NCI-H526 treated with DMSO at 0.1 percent for 48 hours (cell line): ENCODE measurements around the gene FNDC10.
"Not testable (repeated sequence)": the region's sequence is repeated elsewhere in the genome, so short reads cannot be mapped to it uniquely, and the experiment has no call there.

Experiments
- DNase-seq: peaks from one replicate; lab custom pipeline; 2025; lab: John Stamatoyannopoulos, UW

FNDC10 gene

DNA sequence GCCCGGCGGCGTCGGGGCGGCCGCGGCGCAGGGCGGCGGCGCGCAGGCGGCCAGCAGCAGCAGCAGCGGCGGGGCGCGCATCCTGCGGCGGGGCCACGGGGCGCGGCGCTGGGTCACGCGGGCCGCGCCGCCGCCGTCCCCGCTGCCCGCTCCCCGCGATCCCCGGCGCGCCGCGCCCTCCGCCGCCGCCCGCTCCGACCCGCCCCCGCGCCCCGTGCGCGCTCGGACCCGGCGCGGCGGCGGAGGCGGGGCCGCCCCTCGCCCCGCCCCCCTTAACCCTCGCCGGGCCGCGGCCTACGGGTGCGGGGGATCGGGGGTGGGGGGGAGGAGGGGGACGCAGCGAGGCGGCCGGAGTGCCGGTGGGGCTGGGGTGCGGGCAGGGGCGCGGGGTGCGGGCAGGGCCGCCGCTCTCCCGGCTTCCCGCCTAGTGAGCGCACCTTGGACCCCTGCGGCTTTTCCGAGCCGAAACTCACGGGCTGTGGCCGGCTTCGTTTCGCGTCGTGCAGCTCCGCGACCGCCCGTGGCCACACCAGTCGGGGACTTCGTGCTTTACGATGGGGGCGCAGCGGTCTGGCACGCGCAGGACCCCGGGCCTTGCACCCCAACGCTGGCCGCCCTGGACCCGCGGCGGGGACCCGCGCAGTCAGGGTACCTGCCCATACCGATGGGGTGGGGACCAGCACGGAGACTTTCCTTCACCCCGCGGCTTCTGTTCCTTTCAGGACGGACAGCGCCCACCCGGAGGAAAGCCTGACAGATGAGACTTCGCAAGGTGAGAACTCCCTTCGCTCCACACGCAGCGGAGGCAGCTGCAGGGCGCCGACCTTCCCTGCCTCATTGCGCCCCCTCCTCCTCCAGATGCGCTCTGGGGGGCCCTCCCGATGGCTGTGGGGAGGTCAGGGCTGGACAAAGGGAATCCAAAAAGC, at the start of gene FNDC10:
TSS of gene FNDC10 (minus strand) at position 201 of the 926 bp plus-strand sequence. CDS start at position 81, 120 bp downstream.
- no peak for DNase-seq

DNA sequence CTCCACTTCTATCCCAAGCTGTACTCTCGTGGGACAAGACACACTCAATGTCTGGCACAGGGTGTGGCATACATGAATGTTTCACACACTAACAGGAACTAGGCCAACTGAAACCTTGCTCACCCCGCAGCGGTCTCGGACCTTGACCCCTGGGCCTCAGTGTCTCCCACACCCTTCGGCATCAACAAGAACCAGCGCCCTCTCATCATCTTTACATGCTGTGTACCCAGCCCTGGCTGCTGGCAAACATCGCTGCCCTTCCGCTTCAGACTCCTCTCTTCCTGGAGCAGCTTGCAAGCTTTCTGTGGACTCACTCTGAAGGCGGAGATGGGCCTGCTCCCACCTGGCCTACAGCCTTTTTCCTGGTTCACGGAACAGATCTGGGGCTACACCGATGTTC, 48.3 kb upstream of the FNDC10 start:
- DNase-seq = not testable (repeated sequence)

DNA sequence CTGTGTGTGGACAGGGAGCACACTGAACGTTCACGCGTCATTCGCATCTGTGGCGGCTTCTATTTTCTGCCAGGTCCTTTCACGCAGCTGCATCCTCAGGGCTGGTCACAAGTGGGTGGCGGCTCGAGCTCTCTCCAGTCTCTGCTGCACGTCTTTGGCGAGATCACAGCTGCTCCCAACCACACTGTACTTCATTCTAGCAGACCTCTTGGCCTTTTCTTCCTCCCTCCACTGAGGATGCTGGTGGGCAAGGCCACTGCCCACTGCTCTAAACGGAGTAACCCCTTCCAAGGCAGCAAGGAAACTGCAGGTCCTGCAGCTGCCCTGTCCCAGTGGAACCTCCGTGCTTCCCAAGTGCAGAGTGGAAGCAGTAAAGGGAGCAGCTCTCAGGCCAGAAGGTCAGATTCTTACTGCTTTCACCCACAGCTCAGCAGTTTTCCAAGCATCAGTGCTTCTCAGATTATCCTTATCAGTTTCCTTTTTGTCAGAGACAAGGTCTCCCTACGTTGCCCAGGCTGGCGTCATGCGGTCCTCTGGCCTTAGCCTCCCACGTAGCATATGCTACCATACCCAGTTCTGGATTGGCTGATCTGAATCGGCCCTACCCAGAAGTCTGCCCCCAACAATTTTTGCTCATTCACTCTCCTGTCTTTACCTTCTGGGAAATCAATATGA, 47.8 kb upstream of the FNDC10 start:
- not testable (repeated sequence) for DNase-seq

DNA sequence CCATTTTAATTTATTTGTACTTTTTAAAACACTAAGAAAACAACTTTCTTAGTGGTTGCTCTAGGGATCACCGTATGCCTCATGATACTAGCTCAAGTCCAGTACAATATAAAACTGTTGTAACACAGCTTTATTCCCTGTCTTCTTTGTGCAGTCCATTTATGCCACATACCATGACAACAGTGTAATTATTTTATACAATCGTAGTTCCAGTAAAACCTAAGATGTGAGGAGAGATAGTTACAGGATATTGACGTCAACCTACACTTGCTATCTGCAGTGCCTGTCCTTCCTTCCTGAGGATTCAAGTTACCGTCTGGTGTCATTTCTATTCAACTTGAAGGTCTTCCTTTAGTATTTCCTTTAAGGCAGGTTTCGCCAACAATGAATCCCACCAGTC, 46.4 kb upstream of the FNDC10 start:
- not testable (repeated sequence) for DNase-seq

GRCh38 chr1:1640711-1641461, 41.0 kb upstream of the FNDC10 start:
- DNase-seq = not testable (repeated sequence)

- DNase-seq = not testable (repeated sequence)
These were observed 40.1 kb upstream of the FNDC10 start for GRCh38 chr1:1640081-1640480.

- DNase-seq = not testable (repeated sequence)
These were observed 39.4 kb upstream of the FNDC10 start for GRCh38 chr1:1639368-1639767.

GRCh38 chr1:1638528-1638927, 38.6 kb upstream of the FNDC10 start:
- not testable (repeated sequence) for DNase-seq

GRCh38 chr1:1637479-1637875, 37.5 kb upstream of the FNDC10 start:
- not testable (repeated sequence) for DNase-seq

DNA sequence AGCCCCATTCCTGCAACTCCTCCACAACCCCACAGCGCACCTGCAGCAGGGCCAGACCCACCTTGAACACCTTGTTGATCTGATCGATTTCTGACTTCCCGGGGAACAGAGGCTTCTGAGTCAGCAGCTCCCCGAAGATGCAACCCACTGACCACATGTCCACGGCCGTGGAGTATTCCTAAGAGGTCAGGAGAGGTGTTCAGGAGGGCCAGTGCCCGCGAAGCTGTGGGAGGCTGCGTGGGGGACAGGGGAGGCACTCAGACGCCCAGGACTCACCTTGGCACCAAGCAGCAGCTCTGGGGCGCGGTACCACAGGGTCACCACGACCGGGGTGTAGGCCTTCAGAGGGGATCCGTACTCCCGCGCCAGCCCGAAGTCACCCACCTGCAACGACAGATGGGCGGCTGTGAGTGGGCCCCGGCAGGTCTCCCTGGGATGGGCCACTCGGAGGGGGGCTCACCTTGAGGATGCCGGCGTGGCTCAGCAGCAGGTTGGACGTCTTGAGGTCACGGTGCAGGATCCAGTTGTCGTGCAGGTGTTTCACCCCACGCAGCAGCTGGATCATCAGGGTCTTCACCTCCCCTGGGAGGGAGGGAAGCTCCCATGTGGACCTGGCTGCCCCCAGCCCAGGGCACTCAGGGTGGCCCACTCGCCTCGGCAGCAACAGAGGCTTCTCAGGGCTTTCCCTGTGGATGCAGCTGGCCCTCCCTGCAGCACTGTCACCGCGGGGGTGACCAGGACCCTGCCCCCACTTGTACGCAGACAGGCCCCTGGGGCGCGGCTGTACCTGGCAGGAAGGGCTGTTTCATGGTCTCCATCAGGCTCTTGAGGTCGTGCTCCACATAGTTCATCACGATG, 36.9 kb upstream of the FNDC10 start:
- not testable (repeated sequence) for DNase-seq

GRCh38 chr1:1634613-1635012, 34.7 kb upstream of the FNDC10 start:
- not testable (repeated sequence) for DNase-seq

- not testable (repeated sequence) for DNase-seq
These were observed 33.5 kb upstream of the FNDC10 start for GRCh38 chr1:1633409-1633808.

DNA sequence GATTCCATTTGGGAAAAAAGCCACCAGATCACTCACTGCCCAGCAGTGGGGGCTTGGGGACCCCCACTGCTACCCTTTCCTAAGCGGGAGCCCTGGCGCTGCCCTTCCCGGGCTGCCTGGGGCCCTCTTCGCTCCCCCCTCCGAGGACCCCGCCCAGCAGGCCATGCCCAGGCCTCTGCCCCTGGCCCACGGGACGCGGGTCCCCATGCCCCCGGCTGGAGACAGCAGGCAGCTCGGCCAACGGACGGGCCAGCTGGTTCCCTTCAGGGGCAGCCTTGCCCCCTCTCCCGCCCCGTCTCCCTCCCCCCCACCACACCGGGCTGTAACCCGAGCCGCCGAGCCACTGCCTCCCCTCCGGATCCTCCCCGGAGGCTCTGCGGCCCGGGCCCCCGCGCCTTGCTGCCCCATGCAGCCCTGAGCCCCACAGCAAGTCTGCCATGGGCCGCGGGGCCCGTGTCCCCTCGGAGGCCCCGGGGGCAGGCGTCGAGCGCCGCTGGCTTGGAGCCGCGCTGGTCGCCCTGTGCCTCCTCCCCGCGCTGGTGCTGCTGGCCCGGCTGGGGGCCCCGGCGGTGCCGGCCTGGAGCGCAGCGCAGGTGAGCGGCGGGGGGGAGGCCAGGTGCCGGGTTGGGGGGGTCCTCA, 32.0 kb upstream of the FNDC10 start, which contains the start of gene MMP23B:
TSS of gene MMP23B (plus strand) at position 392 of the 639 bp plus-strand sequence. CDS start at position 438, 46 bp downstream.
- DNase-seq = no peak

GRCh38 chr1:1630965-1631781, 31.2 kb upstream of the FNDC10 start:
- DNase-seq = no peak

- peak; percentile 81 for DNase-seq
These were observed 30.4 kb upstream of the FNDC10 start for GRCh38 chr1:1630191-1630964.

- no peak for DNase-seq
These were observed 29.7 kb upstream of the FNDC10 start for GRCh38 chr1:1629430-1630190.

GRCh38 chr1:1628754-1629429, 29.0 kb upstream of the FNDC10 start:
- no peak for DNase-seq
